ENCODE results near the gene MSX2.

DNA sequence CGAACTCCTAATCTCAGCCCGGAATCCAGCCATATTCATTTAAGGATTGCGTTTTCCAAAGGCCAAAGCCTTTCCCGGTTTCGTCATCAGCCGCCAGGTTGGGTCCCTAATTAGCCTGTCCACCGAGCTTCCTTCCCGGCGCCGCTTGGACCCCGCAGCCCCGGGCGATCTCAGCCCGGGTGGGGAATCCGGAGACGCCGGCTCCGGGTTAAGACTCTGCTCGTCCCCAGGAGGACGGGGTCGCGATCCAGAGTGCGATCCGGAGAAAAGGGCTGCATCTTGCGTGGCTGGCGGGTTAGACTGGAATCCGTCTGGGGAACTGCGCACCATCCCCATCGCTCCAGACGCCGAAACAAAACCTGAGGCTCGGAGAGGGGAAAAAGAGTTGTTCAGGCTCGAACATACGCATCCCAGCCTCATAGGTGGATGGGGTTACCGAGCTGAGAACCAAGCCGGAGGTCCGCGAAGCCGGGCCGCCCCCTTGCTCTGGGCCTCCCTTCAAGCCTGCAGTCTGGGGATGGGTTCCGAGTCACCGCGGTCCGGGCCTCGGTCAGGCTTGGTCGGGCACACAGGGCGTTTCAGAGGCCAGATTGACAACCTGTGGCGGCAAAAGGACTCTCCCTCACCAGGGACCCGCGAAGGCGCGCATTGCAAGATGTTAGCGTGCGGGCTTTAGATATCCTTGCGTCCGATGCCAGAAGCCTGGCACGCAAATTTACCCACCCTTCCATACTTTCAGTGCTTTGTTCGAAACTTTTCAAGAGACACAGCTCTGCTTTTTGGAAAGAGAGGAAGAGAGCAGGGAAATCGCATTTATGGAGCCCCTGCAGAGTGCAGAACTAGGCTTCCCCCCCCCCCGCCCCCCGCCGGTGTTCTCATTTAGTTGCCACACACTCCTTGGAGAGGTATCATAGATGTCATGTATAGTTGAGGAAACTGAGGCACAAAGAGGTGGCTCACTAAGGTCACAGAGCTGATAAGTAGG is 7.9 kb downstream of the MSX2 start:
- no peak for TF ChIP-seq CTCF (conservative IDR thresholded peaks at IDR 0.05)
- no peak for TF ChIP-seq EZH2 (IDR thresholded peaks at IDR 0.05; ENCODE audit: low read depth)

Data from PC-9 (cell line).